Upper lobe of left lung (tissue), 4 donors: Measurements from ENCODE around the gene CKS2.

Experiments
- POLR2A ChIP-seq, 4 donors: fragments of 450-650 bp; IDR thresholded peaks; one replicate each; pipeline ENCODE4 v1.5.1; 2016 to 2017; ENCODE audit warnings: antibody characterized with exemption in 4 of 4, mild to moderate bottlenecking in 2 of 4
- POLR2AphosphoS5 ChIP-seq, 2 donors: sonication (generic); formaldehyde crosslinking; IDR thresholded peaks; one replicate each; pipeline ENCODE4 v1.5.1; 2017; ENCODE audit warnings: antibody characterized with exemption in 2 of 2
- TF ChIP-seq, protein P1 (sequence below), 6 experiments: fragments of 450-650 bp in 4 of 6; fragments of 200-600 bp in 2 of 6; sonication (generic) in 2 of 6; IDR thresholded peaks; one replicate each; pipeline ENCODE4 v1.5.1; 2016 to 2019; ENCODE audit warnings: antibody characterized with exemption in 6 of 6

DNA sequence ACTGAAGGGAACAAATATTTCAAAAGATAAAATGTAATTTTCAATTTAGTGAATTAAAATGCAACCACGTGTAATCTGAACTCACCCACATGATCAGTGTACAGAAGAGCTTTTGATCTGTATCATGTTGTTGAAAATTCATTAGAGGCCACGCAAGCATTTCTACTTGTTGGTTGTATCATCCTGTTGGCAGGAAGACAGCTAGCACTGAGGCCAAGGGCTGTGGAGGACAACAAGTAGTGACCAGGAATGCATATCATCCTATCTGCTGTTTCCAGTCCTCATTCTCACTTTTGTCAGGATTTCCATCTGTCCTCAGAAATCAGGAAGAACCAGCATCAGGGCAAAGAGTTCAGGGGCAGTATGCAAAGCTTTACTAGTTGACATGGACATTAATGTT lies 29.9 kb upstream of the CKS2 start:
- no peak for TF ChIP-seq POLR2A (IDR thresholded peaks at IDR 0.05)
- TF ChIP-seq, protein P1, sequence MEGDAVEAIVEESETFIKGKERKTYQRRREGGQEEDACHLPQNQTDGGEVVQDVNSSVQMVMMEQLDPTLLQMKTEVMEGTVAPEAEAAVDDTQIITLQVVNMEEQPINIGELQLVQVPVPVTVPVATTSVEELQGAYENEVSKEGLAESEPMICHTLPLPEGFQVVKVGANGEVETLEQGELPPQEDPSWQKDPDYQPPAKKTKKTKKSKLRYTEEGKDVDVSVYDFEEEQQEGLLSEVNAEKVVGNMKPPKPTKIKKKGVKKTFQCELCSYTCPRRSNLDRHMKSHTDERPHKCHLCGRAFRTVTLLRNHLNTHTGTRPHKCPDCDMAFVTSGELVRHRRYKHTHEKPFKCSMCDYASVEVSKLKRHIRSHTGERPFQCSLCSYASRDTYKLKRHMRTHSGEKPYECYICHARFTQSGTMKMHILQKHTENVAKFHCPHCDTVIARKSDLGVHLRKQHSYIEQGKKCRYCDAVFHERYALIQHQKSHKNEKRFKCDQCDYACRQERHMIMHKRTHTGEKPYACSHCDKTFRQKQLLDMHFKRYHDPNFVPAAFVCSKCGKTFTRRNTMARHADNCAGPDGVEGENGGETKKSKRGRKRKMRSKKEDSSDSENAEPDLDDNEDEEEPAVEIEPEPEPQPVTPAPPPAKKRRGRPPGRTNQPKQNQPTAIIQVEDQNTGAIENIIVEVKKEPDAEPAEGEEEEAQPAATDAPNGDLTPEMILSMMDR (IDR thresholded peaks at IDR 0.05): no peak
- TF ChIP-seq POLR2AphosphoS5 (IDR thresholded peaks at IDR 0.05): no peak
